Activated CD4-positive, CD25-positive, alpha-beta regulatory T cell (primary cell): ENCODE measurements around the gene PSIP1.
"Not testable (repeated sequence)": the region's sequence is repeated elsewhere in the genome, so short reads cannot be mapped to it uniquely, and the experiment has no call there.

Experiments used
- DNase-seq, 4 experiments: peaks; one replicate each; lab custom pipeline; 2025; lab: John Stamatoyannopoulos, UW

Gene PSIP1

DNA sequence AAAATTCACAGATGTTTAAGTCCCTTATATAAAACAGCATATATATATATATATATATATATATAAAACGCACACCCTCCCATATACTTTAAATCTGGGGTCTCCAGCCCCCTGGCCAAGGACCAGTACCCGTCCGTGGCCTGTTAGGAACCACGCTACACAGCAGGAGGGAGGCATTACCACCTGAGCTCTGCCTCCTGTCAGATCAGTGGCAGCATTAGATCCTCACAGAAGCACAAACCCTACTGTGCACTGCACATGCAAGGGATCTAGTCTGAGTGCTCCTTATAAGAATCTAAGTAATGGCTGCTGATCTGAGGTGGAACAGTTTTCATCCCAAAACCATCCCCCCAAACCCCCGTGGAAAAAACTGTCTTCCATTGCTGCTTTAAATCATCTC, 9.0 kb downstream of the PSIP1 start:
- DNase-seq, result no peak

DNA sequence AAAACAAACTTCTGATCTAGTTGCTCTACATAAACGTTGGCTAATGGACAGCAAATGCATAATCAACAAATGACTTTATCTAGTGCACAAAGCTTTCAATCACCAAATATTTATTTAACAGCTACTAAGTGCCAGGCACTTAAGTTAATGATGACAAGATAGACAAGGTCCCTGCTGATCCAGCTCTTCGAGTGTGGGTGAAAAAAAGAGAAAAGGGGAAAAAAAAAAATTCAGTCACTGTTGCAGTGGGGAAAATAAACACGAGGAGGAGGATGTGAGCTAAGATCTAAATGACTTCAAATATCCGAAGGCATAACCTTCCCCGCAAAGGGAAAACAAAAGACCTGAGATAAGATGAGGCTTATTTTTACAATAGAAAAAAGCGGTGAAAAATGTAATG, 9.6 kb downstream of the PSIP1 start:
- DNase-seq, result no peak

- no peak for DNase-seq
Observed at GRCh38 chr9:15499139-15499538, 11.6 kb downstream of the PSIP1 start.

DNA sequence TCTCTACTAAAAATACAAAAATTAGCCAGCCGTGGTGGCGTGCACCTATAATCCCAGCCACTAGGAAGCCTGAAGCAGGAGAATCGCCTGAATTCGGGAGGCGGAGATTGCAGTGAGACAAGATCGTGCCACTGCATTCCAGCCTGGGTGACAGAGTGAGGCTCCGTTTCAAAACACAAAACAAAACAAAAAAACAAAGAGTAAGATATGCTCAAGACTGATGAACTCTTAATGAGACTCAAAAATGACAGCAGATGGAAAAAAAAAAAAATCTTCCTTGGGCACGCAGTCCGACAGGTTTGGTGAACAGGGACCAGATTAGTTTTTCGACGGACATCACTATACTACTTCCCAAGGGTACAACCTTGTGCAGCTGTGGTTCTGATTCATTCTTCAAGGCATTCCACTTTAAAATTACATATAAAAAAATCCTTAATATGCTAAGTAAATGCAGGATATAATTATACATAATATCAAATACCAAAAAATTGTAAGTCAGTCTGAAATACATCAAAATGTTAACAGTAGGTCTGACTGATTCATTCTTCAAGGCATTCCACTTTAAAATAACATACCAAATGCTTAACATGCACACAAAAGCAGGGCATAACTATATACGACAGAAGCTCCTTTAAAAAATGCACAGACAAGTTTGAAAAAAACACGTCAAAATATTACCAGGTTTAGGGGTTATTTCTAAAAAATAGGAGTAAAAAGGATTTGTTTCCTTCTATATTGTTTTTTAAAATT, 12.3 kb downstream of the PSIP1 start:
- DNase-seq, result no peak

GRCh38 chr9:15492485-15493150, 18.2 kb downstream of the PSIP1 start:
- no peak for DNase-seq

GRCh38 chr9:15491950-15492349, 18.8 kb downstream of the PSIP1 start:
- no peak for DNase-seq

DNA sequence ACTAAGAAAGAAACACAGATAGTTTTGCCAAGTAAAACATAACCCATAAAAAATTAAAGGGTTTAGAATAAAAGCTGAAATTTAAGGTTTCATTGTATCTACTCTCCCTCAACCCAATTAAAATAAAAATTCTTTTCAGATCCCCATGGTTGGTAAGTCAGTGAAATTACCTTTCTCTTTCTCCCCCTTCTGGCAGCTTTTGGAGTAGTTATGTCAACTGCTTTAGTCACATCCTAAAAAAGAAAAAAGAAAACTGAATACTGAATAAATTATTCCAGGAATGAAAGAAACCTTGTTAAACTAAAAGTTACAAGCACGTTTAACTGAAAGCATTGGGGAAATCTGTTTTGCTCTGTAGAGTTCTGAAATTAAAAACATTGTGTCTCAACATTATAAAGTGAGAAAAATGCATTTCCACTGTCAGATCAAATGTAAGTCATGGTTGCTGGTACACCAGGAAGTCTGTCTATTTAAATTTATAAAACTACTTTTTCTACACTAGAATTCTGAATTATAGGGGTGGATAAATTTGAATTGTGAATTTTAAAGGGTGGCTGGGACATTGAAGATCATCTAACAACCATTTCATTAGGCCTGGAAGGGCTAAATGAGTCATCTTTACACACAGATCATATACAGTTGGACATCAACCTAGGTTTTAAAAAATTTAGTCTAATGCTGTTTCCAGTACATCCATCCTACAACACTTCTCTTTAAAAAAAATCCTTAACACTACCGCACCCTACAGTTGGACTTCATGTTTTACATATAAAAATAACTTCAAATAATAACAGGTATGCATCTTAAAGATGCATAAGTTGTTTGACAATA, 24.7 kb downstream of the PSIP1 start:
- no peak for DNase-seq

DNA sequence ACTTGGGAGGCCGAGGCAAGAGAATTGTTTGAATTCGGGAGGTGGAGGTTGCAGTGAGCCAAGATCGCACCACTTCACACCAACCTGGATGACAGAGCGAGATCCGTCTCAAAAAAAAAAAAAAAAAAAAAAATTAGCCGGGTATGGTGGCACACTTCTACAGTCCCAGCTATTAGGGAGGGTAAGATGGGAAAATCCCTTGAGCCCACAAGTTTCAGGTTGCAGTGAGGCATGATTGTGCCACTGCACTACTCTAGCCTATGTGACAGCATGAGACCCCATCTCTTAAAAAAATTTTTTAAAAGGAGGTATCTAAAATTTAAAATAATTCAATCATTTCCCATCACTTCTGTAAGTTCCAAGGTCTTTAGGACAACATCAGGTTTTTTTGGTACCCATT, 26.0 kb downstream of the PSIP1 start:
- no peak for DNase-seq

DNA sequence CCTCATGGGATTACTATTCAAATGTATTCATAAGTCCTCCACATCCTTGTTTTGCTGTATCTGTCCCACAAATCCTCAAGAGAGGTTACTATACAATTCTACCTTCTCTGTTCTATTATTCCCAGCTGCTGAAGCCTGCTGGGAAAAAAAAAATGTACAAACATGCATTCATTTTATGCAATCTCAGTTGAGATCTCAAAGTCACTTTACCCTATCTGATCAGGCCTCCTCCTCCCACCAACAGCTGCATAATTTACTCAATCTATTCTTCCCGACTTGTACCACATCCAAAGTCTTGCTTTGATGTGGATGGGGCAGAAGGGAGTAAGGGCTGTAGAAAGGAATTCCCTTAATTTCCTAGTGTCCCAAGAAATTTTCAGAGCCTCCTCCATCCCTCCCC, 28.6 kb downstream of the PSIP1 start:
- no peak for DNase-seq

- no peak for DNase-seq
Observed at GRCh38 chr9:15480028-15480427, 30.7 kb downstream of the PSIP1 start.

DNA sequence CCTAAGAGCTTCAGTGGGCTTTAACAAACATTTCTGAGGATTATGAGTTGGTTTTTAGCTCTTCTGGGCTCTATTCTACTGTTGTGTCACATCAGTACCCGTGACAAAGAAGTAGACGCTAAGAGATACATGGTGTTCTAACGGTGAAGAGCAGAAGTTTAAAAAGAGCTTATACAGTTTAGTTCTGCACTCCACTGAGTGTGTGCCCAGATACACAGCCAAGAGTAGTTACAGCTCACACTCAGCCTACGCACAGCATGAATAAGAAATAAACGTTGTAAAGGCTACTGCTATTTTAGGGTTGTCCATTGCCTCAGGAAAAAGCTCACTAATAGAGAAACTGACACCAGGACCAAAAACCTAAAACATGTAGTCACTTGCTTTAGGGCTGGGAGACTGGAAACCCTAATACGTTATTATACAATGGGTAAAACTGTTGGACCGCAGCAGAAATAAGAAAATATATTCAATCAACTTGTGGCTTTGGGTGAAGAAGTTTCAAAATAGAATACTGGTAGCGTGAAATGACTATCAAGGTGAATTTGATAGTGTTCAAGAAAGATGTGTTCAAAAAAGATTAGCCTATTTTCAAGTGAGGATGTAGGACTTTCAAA, 34.7 kb downstream of the PSIP1 start:
- DNase-seq, result no peak

GRCh38 chr9:15469862-15470261, 40.9 kb downstream of the PSIP1 start:
- no peak for DNase-seq

GRCh38 chr9:15469406-15469805, 41.4 kb downstream of the PSIP1 start:
- no peak for DNase-seq

DNA sequence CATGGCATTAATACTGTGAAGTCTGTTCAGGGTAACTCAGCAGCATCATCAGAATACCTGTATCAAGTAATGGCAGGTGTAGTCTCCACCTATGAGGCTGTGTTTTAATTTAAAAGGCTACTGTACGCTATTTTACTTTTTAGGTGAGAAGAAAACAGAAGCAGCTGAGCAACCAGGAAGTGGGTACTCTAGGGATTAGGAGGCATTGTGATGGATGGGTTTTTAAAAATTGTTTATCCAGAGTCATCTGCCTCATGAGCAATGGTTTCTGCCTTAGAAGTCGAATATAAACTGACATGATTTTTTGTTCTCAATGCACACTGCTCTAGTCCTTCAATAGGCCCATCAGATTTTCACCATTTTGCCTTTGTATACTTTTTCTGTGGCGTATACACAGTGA, 42.6 kb downstream of the PSIP1 start:
- no peak for DNase-seq

- DNase-seq, result no peak
Observed at GRCh38 chr9:15461601-15462000, 49.2 kb downstream of the PSIP1 start.

DNA sequence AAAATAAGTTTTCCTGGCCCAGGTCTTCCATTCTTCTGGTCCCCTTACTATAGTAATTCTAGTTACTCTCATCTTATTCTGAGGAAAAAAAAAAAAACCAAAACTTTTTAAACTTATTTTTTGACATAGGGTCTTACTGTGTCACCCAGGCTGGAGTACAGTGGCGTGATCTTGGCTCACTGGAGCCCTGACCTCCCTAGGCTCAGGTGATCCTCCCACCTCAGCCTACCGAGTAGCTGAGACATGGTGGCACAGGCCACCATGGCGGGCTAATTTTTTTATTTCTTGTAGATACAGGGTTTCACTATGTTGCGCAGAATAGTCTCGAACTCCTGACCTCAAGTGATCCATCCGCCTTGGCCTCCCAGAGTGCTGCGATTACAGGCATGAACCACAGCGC, 49.7 kb downstream of the PSIP1 start:
- DNase-seq, result no peak

- DNase-seq, result no peak
Observed at GRCh38 chr9:15453956-15454355, 56.8 kb downstream of the PSIP1 start.

DNA sequence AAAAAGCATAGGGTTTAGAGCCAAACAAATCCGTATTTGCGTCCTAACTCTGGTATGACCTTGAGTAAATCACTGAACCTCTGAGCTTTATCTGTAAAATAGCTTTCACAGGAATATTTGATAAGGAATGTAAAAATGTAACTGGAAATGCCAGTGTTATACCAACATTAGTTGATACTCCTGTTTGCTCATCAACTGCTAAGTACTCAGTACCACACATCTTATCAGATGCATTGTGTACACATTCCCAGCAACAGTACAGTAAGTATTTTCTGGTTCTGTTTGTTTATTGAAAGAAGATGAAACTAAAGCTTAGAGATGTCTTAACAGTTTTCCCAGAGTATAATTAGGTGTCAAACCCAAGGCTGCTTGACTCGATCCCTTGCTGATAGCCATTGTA, 66.6 kb downstream of the PSIP1 start:
- no peak for DNase-seq

DNA sequence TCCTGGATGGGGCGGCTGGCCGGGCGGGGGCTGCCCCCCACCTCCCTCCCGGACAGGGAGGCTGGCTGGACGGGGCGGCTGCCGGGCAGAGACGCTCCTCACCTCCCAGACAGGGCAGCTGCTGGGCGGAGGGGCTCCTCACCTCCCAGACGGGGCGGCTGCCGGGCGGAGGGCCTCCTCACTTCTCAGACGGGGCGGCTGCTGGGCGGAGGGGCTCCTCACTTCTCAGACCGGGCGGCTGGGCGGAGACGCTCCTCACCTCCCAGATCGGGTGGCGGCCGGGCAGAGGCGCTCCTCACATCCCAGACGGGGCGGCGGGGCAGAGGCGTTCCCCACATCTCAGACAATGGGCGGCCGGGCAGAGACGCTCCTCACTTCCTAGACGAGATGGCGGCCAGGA, 68.5 kb downstream of the PSIP1 start:
- not testable (repeated sequence) for DNase-seq

DNA sequence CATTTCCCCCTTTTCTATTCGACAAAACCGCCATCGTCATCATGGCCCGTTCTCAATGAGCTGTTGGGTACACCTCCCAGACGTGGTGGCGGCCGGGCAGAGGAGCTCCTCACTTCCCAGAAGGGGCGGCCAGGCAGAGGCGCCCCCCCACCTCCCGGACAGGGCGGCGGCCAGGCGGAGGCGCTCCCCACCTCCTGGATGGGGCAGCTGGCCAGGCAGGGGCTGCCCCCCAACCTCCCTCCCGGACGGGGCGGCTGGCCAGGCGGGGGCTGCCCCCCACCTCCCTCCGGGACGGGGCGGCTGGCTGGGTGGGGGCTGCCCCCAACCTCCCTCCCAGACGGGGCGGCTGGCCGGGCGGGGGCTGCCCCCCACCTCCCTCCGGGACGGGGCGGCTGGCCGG, 68.9 kb downstream of the PSIP1 start:
- DNase-seq, result not testable (repeated sequence)

GRCh38 chr9:15438891-15439290, 71.9 kb downstream of the PSIP1 start:
- no peak for DNase-seq

DNA sequence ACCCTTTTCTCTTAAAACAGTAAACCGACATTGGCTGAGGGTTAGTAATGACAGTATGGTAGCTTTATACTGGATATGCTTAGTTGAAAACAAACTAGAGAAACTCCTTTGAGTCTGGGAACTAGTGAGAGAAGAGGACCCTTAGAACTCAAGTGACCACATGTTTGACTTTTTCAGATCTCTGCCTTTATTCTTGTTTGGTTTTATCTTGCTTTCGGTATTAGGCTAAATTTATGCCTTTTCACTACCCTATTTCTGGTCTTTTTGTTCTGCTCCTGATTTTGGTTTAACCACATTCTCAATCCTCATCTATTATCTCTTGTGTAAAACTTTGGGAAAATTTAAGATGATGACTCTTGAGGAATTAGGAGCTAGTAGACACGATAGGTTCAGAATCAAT, 77.1 kb downstream of the PSIP1 start:
- no peak for DNase-seq

DNA sequence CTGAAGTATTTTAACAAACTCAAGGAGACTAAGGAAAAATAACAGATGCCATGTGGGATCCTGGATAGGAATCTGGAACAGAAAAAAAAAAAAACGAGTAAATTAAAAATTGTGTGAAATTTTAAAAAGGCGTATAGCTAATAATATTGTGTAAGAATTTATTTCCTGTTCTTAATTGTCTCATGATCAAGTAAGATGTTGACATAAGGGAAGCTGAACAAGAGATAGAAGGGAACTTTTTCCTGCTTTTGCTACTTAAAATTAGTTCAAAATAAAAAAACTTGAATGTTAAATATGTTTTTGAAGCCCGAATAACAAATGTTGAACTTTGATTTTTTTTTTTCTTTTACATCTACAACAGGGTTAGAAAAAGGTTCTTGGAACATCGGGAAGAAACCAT, 77.6 kb downstream of the PSIP1 start:
- DNase-seq, result no peak
